Neuronal stem cell (in vitro differentiated cells): ENCODE data around the gene UIMC1.
A peak's percentile ranks its signal among the peaks of the same experiment; 100 is the strongest.
"Not testable (repeated sequence)": the region's sequence is repeated elsewhere in the genome, so short reads cannot be mapped to it uniquely, and the experiment has no call there.

ENCODE experiments used
- DNase-seq: peaks from one replicate; pipeline ENCODE4 v3.0.0-alpha.2; 2013; ENCODE audit warnings: low spot score
- H2AFZ ChIP-seq: one replicate; pipeline ENCODE4 v1.6.1; 2013; ENCODE audit warnings: mild to moderate bottlenecking, low read length, inconsistent platforms
- H2AK5ac ChIP-seq: 2 replicates; pipeline ENCODE4 v1.6.1; 2013; ENCODE audit warnings: low read depth, mild to moderate bottlenecking, inconsistent platforms, low read length, moderate library complexity, mixed read lengths
- H2BK120ac ChIP-seq: 2 replicates; pipeline ENCODE4 v1.6.1; 2013; ENCODE audit warnings: low read depth, mild to moderate bottlenecking, inconsistent platforms, low read length, moderate library complexity, mixed read lengths
- H2BK12ac ChIP-seq: one replicate; pipeline ENCODE4 v1.6.1; 2013; ENCODE audit warnings: low read length, inconsistent platforms
- H2BK15ac ChIP-seq: 2 replicates; pipeline ENCODE4 v1.6.1; 2013; ENCODE audit warnings: mild to moderate bottlenecking, low read length, inconsistent platforms, mixed read lengths
- H2BK5ac ChIP-seq: one replicate; pipeline ENCODE4 v1.6.1; 2013; ENCODE audit warnings: inconsistent platforms, mild to moderate bottlenecking, low read length, moderate library complexity
- H3K14ac ChIP-seq: one replicate; pipeline ENCODE4 v1.6.1; 2013; ENCODE audit warnings: low read length, inconsistent platforms
- H3K18ac ChIP-seq: 2 replicates; pipeline ENCODE4 v1.6.1; 2013; ENCODE audit warnings: low read length, inconsistent platforms
- H3K23ac ChIP-seq: 2 replicates; pipeline ENCODE4 v1.6.1; 2013; ENCODE audit warnings: low read depth, mild to moderate bottlenecking, mixed read lengths, low read length, inconsistent platforms; ENCODE audit not compliant: poor library complexity
- H3K27ac ChIP-seq: replicated peaks from 3 replicates; pipeline ENCODE4 v1.5.1; 2013; ENCODE audit warnings: low read length, inconsistent platforms
- H3K27me3 ChIP-seq, 3 experiments: 2 replicates each; pipeline ENCODE4 v1.6.1; 2013; ENCODE audit warnings: low read length in 3 of 3, mild to moderate bottlenecking in 2 of 3, inconsistent platforms in 1 of 3, low read depth in 1 of 3, mixed read lengths in 1 of 3, moderate library complexity in 1 of 3; ENCODE audit not compliant: control insufficient read depth in 3 of 3, insufficient read depth in 3 of 3
- H3K36me3 ChIP-seq, 2 donors: replicated peaks in 1 of 2; 2 replicates each; pipeline ENCODE4 v1.6.1; 2013; ENCODE audit warnings: low read length in 2 of 2; ENCODE audit not compliant: control insufficient read depth in 2 of 2, insufficient read depth in 2 of 2
- H3K4ac ChIP-seq: 2 replicates; pipeline ENCODE4 v1.6.1; 2013; ENCODE audit warnings: inconsistent platforms, mild to moderate bottlenecking, low read length, moderate library complexity
- H3K4me1 ChIP-seq, 2 donors: 1 replicate in 1 of 2; 2 replicates in 1 of 2; pipeline ENCODE4 v1.6.1; 2013; ENCODE audit warnings: low read length in 2 of 2, low read depth in 1 of 2; ENCODE audit not compliant: control insufficient read depth in 2 of 2, insufficient read depth in 1 of 2
- H3K4me2 ChIP-seq: one replicate; pipeline ENCODE4 v1.6.1; 2013; ENCODE audit warnings: mild to moderate bottlenecking, low read length, inconsistent platforms; ENCODE audit not compliant: insufficient read depth, poor library complexity, severe bottlenecking
- H3K4me3 ChIP-seq, 2 donors: 2 replicates each; pipeline ENCODE4 v1.5.1; 2013; ENCODE audit warnings: low read length in 2 of 2, mild to moderate bottlenecking in 2 of 2, inconsistent platforms in 1 of 2, moderate library complexity in 1 of 2
- H3K79me1 ChIP-seq: one replicate; pipeline ENCODE4 v1.6.1; 2013; ENCODE audit warnings: low read depth, mild to moderate bottlenecking, inconsistent platforms, low read length, moderate library complexity
- H3K9ac ChIP-seq: one replicate; pipeline ENCODE4 v1.6.1; 2013; ENCODE audit warnings: mild to moderate bottlenecking, low read depth, low read length, inconsistent platforms; ENCODE audit not compliant: poor library complexity
- H3K9me3 ChIP-seq, 2 donors: replicated peaks in 1 of 2; 2 replicates each; pipeline versions ENCODE3 to v1.6.1; 2013; ENCODE audit warnings: low read length in 2 of 2, mild to moderate bottlenecking in 2 of 2, inconsistent platforms in 1 of 2, low read depth in 1 of 2, mixed read lengths in 1 of 2, moderate library complexity in 1 of 2; ENCODE audit not compliant: control insufficient read depth in 2 of 2, insufficient read depth in 1 of 2
- H4K8ac ChIP-seq: one replicate; pipeline ENCODE4 v1.6.1; 2013; ENCODE audit warnings: low read depth, mild to moderate bottlenecking, inconsistent platforms, low read length, moderate library complexity
- H4K91ac ChIP-seq: one replicate; pipeline ENCODE4 v1.6.1; 2013; ENCODE audit warnings: low read length, low read depth, mild to moderate bottlenecking, inconsistent platforms; ENCODE audit not compliant: poor library complexity
- WGBS, 2 donors: extraction: QIAGEN DNeasy Blood & Tissue Kit; methylation state at CpG; one replicate each; pipeline ENCODE4 v1.1.7; 2013; ENCODE audit warnings: missing lambda C conversion rate in 2 of 2, mixed read lengths in 1 of 2; ENCODE audit not compliant: insufficient read length in 2 of 2, insufficient replicate concordance in 1 of 2; ENCODE audit errors: extremely low coverage in 2 of 2; 5-methylcytosine and 5-hydroxymethylcytosine counted together

UIMC1 gene

GRCh38 chr5:176874198-176874780 lies 132.3 kb downstream of the UIMC1 start:
- peaks cover 10 to 25% of the 10 kb centered on the region in 2 donors for H3K4me1 ChIP-seq
- H2AFZ ChIP-seq, result no peak overlapping the region
- H3K27me3 ChIP-seq, result peaks cover 0 to 57% (median 0%) of the 10 kb centered on the region in 3 experiments
- H3K23ac ChIP-seq, result no peak overlapping the region
- H3K27ac ChIP-seq, result no peak overlapping the region
- peak overlapping the region; percentile 56 for H3K14ac ChIP-seq
- peak overlapping the region; percentile 83 for H2AK5ac ChIP-seq
- no peak for DNase-seq
- no peaks in the 10 kb centered on the region for H3K9me3 ChIP-seq
- WGBS, 2 donors, result no CpG with 5 or more reads among the region's 20 CpGs
- H3K4me3 ChIP-seq, result no peak overlapping the region
- no peaks in the 10 kb centered on the region for H3K36me3 ChIP-seq
- H4K8ac ChIP-seq, result no peak overlapping the region
- peak overlapping the region; percentile 73 for H2BK15ac ChIP-seq
- peak overlapping the region; percentile 93 for H3K18ac ChIP-seq
- peak overlapping the region; percentile 84 for H2BK5ac ChIP-seq
- H3K9ac ChIP-seq, result no peak overlapping the region
- H2BK120ac ChIP-seq, result peak overlapping the region; percentile 65
- H4K91ac ChIP-seq, result no peak overlapping the region
- no peak overlapping the region for H3K4ac ChIP-seq
- no peak overlapping the region for H3K4me2 ChIP-seq
- peak overlapping the region; percentile 46 for H2BK12ac ChIP-seq
- no peaks in the 10 kb centered on the region for H3K79me1 ChIP-seq

- peak overlapping the region; percentile 46 for H2BK12ac ChIP-seq
- no peak overlapping the region for H2BK15ac ChIP-seq
- peaks cover 16 to 32% of the 10 kb centered on the region in 2 donors for H3K4me1 ChIP-seq
- H3K27me3 ChIP-seq, result peaks cover 0 to 62% (median 0%) of the 10 kb centered on the region in 3 experiments
- no peaks in the 10 kb centered on the region for H3K9me3 ChIP-seq
- peak overlapping the region; percentile 84 for H2BK5ac ChIP-seq
- no peak overlapping the region for H3K9ac ChIP-seq
- H4K8ac ChIP-seq, result peak overlapping the region; percentile 23
- H2BK120ac ChIP-seq, result peak overlapping the region; percentile 65
- DNase-seq, result no peak
- H3K4me3 ChIP-seq, result no peak overlapping the region
- no peak overlapping the region for H3K23ac ChIP-seq
- H3K18ac ChIP-seq, result peak overlapping the region; percentile 93
- no CpG with 5 or more reads among the region's 16 CpGs for WGBS, 2 donors
- no peak overlapping the region for H3K27ac ChIP-seq
- H4K91ac ChIP-seq, result peak overlapping the region; percentile 43
- no peaks in the 10 kb centered on the region for H3K79me1 ChIP-seq
- peak overlapping the region; percentile 83 for H2AK5ac ChIP-seq
- no peaks in the 10 kb centered on the region for H3K36me3 ChIP-seq
- no peak overlapping the region for H3K4me2 ChIP-seq
- H2AFZ ChIP-seq, result no peak overlapping the region
- peak overlapping the region; percentile 56 for H3K14ac ChIP-seq
- H3K4ac ChIP-seq, result no peak overlapping the region
Observed at GRCh38 chr5:176873541-176874172, 132.9 kb downstream of the UIMC1 start.

- not testable (repeated sequence) for H2BK12ac ChIP-seq, H4K8ac ChIP-seq, H3K23ac ChIP-seq, H3K27ac ChIP-seq, H4K91ac ChIP-seq, H2BK5ac ChIP-seq, H2BK15ac ChIP-seq, H3K9me3 ChIP-seq, H3K79me1 ChIP-seq, H2AFZ ChIP-seq, H3K14ac ChIP-seq, H2BK120ac ChIP-seq, H3K18ac ChIP-seq, H3K4ac ChIP-seq, H3K4me3 ChIP-seq, H3K4me2 ChIP-seq, H2AK5ac ChIP-seq, H3K9ac ChIP-seq, H3K36me3 ChIP-seq, DNase-seq
- no CpG with 5 or more reads among the region's 2 CpGs for WGBS, 2 donors
- Histone ChIP-seq H3K27me3 (peaks cover 0 to 62% (median 0%) of the 10 kb centered on the region in 3 experiments), H3K4me1 (peaks cover 21 to 35% of the 10 kb centered on the region in 2 donors)
Observed at GRCh38 chr5:176873011-176873410, 133.6 kb downstream of the UIMC1 start.

- H2BK5ac ChIP-seq, DNase-seq, H3K4me3 ChIP-seq, H2AK5ac ChIP-seq, H3K27ac ChIP-seq, H3K4ac ChIP-seq, H3K4me2 ChIP-seq, H3K9ac ChIP-seq, H4K91ac ChIP-seq, H3K36me3 ChIP-seq, H2BK15ac ChIP-seq, H3K23ac ChIP-seq, H2AFZ ChIP-seq, H3K79me1 ChIP-seq, H3K18ac ChIP-seq, H2BK12ac ChIP-seq, H3K9me3 ChIP-seq, H3K14ac ChIP-seq, H4K8ac ChIP-seq, H2BK120ac ChIP-seq: not testable (repeated sequence)
- no CpG with 5 or more reads among the region's 2 CpGs for WGBS, 2 donors
- Histone ChIP-seq H3K27me3 (peaks cover 0 to 58% (median 0%) of the 10 kb centered on the region in 3 experiments), H3K4me1 (peaks cover 24 to 34% of the 10 kb centered on the region in 2 donors)
Observed at GRCh38 chr5:176872586-176872985, 134.0 kb downstream of the UIMC1 start.
